Astrocyte (in vitro differentiated cells and primary cell): ENCODE results near the gene PDE1C. TPM values are rescaled to one million over a fixed set of nuclear protein-coding genes. Genes with fewer than 3 reads are reported as not detected.

Experiments used
- DNase-seq: peaks from one replicate; pipeline ENCODE4 v3.0.0-alpha.2; 2010; ENCODE audit warnings: low read depth
- FAIRE-seq: peaks from 2 replicates; lab custom pipeline; 2011; peaks lifted over from hg19 to GRCh38; lab: Jason Lieb, UNC
- H2AFZ ChIP-seq: 2 replicates; pipeline ENCODE4 v1.6.0; 2012; ENCODE audit warnings: low read depth, low read length, inconsistent platforms
- H3K27ac ChIP-seq: 2 replicates; pipeline ENCODE4 v1.5.1; 2011; ENCODE audit warnings: low read depth, low read length, inconsistent platforms
- H3K27me3 ChIP-seq: 2 replicates; pipeline ENCODE4 v1.6.0; 2011; ENCODE audit warnings: low read length, inconsistent platforms; ENCODE audit not compliant: insufficient read depth
- H3K36me3 ChIP-seq: 2 replicates; pipeline ENCODE4 v1.5.1; 2011; ENCODE audit warnings: low read length, inconsistent platforms; ENCODE audit not compliant: insufficient read depth
- H3K4me1 ChIP-seq: 2 replicates; pipeline ENCODE4 v1.5.1; 2011; ENCODE audit warnings: low read length, inconsistent platforms; ENCODE audit not compliant: insufficient read depth
- H3K4me2 ChIP-seq: 2 replicates; pipeline ENCODE4 v1.6.0; 2012; ENCODE audit warnings: low read length, inconsistent platforms
- H3K4me3 ChIP-seq: 2 replicates; pipeline ENCODE4 v1.5.1; 2011; ENCODE audit warnings: low read depth, mild to moderate bottlenecking, low read length, inconsistent platforms; ENCODE audit not compliant: insufficient read depth
- H3K79me2 ChIP-seq: 2 replicates; pipeline ENCODE4 v1.6.0; 2012; ENCODE audit warnings: mild to moderate bottlenecking, low read length, inconsistent platforms; ENCODE audit not compliant: insufficient read depth
- H3K9ac ChIP-seq: 2 replicates; pipeline ENCODE4 v1.6.0; 2012; ENCODE audit warnings: mild to moderate bottlenecking, low read length, inconsistent platforms
- H3K9me3 ChIP-seq: 2 replicates; pipeline ENCODE4 v1.5.1; 2012; ENCODE audit warnings: low read depth, mild to moderate bottlenecking, low read length, inconsistent platforms; ENCODE audit not compliant: insufficient read depth
- H4K20me1 ChIP-seq: 2 replicates; pipeline ENCODE4 v1.6.0; 2012; ENCODE audit warnings: low read length, inconsistent platforms; ENCODE audit not compliant: insufficient read depth
- H3K27ac Mint-ChIP-seq: one replicate; pipeline ENCODE4 v1.8.0; 2021; ENCODE audit warnings: mild to moderate bottlenecking, mixed read lengths; ENCODE audit not compliant: unreplicated experiment
- H3K27me3 Mint-ChIP-seq: one replicate; pipeline ENCODE4 v1.8.0; 2021; ENCODE audit warnings: low read depth, mixed read lengths; ENCODE audit not compliant: unreplicated experiment
- H3K36me3 Mint-ChIP-seq: one replicate; pipeline ENCODE4 v1.8.0; 2021; ENCODE audit warnings: low read depth, mixed read lengths; ENCODE audit not compliant: unreplicated experiment
- H3K4me1 Mint-ChIP-seq: one replicate; pipeline ENCODE4 v1.8.0; 2021; ENCODE audit warnings: low read depth, mixed read lengths; ENCODE audit not compliant: unreplicated experiment
- H3K4me3 Mint-ChIP-seq: one replicate; pipeline ENCODE4 v1.8.0; 2021; ENCODE audit warnings: mild to moderate bottlenecking, moderate library complexity, mixed read lengths; ENCODE audit not compliant: unreplicated experiment
- H3K9me3 Mint-ChIP-seq: one replicate; pipeline ENCODE4 v1.8.0; 2021; ENCODE audit warnings: mild to moderate bottlenecking, mixed read lengths; ENCODE audit not compliant: unreplicated experiment
- EZH2 ChIP-seq: IDR thresholded peaks from 2 replicates; pipeline ENCODE4 v1.6.1; 2012; ENCODE audit warnings: mild to moderate bottlenecking, low read length, inconsistent platforms; ENCODE audit not compliant: insufficient read depth
- total RNA-seq: library from RNA; stranded (reverse); gene quantifications from 2 replicates; pipeline ENCODE4 v1.2.1, GENCODE V29; 2021
- TF ChIP-seq, protein P1 (sequence below): IDR thresholded peaks from 2 replicates; pipeline ENCODE4 v1.5.1; 2011; ENCODE audit warnings: low read depth, mild to moderate bottlenecking, inconsistent platforms, low read length, moderate library complexity; ENCODE audit not compliant: insufficient read depth

PDE1C gene
- total RNA-seq, 1 donor from 2014 or later: 31.6 TPM

DNA sequence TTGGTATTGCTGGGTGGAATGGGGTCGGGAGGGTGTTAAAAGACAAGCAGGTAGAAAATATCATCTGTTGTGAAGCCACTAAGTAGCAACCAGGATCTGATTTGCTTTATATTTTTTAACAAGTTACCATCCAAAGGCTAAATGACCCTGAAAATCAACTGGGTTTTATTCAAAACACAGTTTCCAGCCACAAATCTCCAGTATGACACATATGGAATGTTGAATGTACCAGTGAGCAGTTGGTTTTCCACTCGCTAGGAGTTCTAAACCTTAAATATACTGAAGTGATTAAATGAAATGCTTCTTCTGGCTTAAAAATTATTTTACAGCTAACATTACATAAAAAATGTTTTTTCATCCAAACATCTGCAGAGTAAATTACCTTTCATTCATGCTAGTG lies 112.5 kb downstream of the PDE1C start:
- H3K4me1 ChIP-seq: peaks cover 23% of the 10 kb centered on the region
- Mint-ChIP-seq H3K27ac (peak overlapping the region; percentile 15), H3K4me1 (peaks cover 15% of the 10 kb centered on the region), H3K36me3 (no peaks in the 10 kb centered on the region), H3K4me3 (no peak overlapping the region), H3K27me3 (no peaks in the 10 kb centered on the region), H3K9me3 (peaks cover 4% of the 10 kb centered on the region)
- no peaks in the 10 kb centered on the region for H3K9me3 ChIP-seq
- FAIRE-seq: no peak
- peak overlapping the region; percentile 54 for H3K4me2 ChIP-seq
- no peak overlapping the region for H2AFZ ChIP-seq
- DNase-seq: no peak
- peaks cover 29% of the 10 kb centered on the region for H3K79me2 ChIP-seq
- no peak overlapping the region for H3K9ac ChIP-seq
- peak overlapping the region; percentile 44 for H3K27ac ChIP-seq
- no peak overlapping the region for H3K4me3 ChIP-seq
- no peak for TF ChIP-seq EZH2
- TF ChIP-seq, protein P1, sequence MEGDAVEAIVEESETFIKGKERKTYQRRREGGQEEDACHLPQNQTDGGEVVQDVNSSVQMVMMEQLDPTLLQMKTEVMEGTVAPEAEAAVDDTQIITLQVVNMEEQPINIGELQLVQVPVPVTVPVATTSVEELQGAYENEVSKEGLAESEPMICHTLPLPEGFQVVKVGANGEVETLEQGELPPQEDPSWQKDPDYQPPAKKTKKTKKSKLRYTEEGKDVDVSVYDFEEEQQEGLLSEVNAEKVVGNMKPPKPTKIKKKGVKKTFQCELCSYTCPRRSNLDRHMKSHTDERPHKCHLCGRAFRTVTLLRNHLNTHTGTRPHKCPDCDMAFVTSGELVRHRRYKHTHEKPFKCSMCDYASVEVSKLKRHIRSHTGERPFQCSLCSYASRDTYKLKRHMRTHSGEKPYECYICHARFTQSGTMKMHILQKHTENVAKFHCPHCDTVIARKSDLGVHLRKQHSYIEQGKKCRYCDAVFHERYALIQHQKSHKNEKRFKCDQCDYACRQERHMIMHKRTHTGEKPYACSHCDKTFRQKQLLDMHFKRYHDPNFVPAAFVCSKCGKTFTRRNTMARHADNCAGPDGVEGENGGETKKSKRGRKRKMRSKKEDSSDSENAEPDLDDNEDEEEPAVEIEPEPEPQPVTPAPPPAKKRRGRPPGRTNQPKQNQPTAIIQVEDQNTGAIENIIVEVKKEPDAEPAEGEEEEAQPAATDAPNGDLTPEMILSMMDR: no peak
- no peaks in the 10 kb centered on the region for H3K36me3 ChIP-seq
- no peaks in the 10 kb centered on the region for H3K27me3 ChIP-seq
- peaks cover 4% of the 10 kb centered on the region for H4K20me1 ChIP-seq

DNA sequence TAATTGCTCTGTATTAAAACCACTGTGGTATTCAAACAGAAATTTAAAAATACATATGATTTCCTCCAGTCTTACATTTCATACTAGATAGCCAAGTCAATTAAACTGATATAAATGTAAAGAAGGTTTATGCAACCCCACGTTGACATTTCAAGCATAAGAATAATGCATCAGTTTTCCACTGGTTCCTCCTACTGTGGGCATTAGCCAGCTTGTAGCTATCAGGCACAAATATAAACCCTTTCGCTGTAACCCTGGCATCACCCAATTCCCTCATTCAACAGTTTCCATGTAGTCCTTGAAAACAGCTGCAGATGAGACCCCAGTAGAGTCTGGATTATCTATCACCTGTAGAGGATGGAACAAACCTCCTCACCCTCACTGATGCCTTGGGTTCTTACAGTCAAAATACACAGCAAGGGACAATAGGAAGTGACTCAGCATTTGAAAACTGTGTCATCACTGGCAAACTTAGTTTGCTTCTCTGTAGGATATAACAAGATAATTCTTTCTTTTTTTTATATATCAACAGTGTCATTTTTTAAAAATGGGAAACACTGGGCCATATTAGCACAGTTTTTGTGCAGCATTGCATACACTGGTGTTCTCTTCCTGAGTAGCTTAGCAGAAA lies 113.0 kb downstream of the PDE1C start:
- Histone ChIP-seq H3K79me2 (peaks cover 26% of the 10 kb centered on the region), H4K20me1 (peaks cover 4% of the 10 kb centered on the region), H3K9me3 (no peaks in the 10 kb centered on the region), H3K9ac (no peak overlapping the region), H3K4me1 (peaks cover 22% of the 10 kb centered on the region), H3K4me3 (no peak overlapping the region), H3K36me3 (no peaks in the 10 kb centered on the region), H2AFZ (no peak overlapping the region), H3K27ac (peak overlapping the region; percentile 44), H3K27me3 (no peaks in the 10 kb centered on the region), H3K4me2 (peak overlapping the region; percentile 54)
- H3K4me1 Mint-ChIP-seq: peaks cover 15% of the 10 kb centered on the region
- peak; percentile 56 for DNase-seq
- TF ChIP-seq, protein P1: no peak
- TF ChIP-seq EZH2: no peak
- peaks cover 4% of the 10 kb centered on the region for H3K9me3 Mint-ChIP-seq
- no peaks in the 10 kb centered on the region for H3K36me3 Mint-ChIP-seq
- FAIRE-seq: no peak
- no peak overlapping the region for H3K4me3 Mint-ChIP-seq
- H3K27me3 Mint-ChIP-seq: no peaks in the 10 kb centered on the region
- peak overlapping the region; percentile 72 for H3K27ac Mint-ChIP-seq

DNA sequence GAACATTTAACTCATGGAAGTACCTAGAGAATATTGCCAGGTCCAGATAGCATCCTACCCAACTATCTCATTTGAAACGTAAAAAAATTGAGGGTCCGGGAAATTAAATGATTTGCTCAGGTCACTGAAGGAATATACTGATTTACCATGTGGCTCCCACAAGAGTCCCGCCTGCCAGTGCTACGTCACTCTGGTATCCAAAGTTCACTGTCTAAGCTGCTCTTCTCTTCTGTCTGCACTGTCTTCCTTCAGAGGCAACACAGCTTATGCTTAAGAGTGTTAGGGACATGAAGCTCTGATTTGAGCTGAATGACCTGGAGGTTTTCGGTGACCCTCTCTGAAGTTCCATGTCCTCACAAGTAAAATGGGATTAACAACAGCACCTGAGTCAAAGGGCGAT lies 114.6 kb downstream of the PDE1C start:
- Histone ChIP-seq H3K36me3 (no peaks in the 10 kb centered on the region), H3K27me3 (no peaks in the 10 kb centered on the region), H3K4me2 (no peak overlapping the region), H2AFZ (no peak overlapping the region), H3K9me3 (no peaks in the 10 kb centered on the region), H3K27ac (no peak overlapping the region), H3K9ac (no peak overlapping the region), H3K4me1 (peaks cover 22% of the 10 kb centered on the region), H3K79me2 (peaks cover 25% of the 10 kb centered on the region), H4K20me1 (peaks cover 4% of the 10 kb centered on the region), H3K4me3 (no peak overlapping the region)
- Mint-ChIP-seq H3K27me3 (no peaks in the 10 kb centered on the region), H3K9me3 (peaks cover 4% of the 10 kb centered on the region), H3K4me1 (peaks cover 24% of the 10 kb centered on the region), H3K4me3 (no peak overlapping the region), H3K27ac (no peak overlapping the region), H3K36me3 (no peaks in the 10 kb centered on the region)
- FAIRE-seq (no peak), DNase-seq (no peak)
- TF ChIP-seq, protein P1: no peak
- TF ChIP-seq EZH2: no peak
